ENCODE results near the gene FLNB.

Gene FLNB

DNA sequence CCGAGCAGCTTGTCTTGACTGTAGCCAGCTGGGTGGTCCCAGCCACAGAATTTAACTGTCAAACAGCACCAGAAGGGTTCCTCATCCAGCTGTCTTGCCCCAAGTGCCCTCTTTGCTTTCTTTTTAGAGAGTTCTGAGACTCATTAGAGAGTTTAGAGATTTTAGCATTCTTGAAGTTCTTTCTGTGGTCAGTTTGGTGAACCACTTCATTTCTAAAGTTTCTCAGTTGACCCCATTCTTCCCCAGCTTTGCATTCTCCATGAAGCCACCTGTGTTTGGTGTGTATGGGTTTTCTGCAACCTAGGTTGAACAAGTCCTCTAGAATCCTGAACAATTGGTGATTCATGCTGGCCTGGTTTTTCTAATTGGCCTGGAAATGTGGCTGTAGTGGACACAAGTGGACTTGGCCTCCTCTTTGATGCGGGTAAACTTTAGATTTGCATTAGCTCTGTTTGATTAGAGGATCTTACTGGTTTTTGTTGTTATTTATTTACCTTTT, 33.7 kb downstream of the FLNB start:
- in situ Hi-C loops (cut with HindIII; ENCODE audit: low sequenced_read_pairs): no loop called here
- no peak overlapping the region for H3K4me3 ChIP-seq (ENCODE audit: low read depth, low read length)
- DNase-seq (ENCODE audit: low read depth, low spot score): peak; percentile 95
- TF ChIP-seq, protein P1, sequence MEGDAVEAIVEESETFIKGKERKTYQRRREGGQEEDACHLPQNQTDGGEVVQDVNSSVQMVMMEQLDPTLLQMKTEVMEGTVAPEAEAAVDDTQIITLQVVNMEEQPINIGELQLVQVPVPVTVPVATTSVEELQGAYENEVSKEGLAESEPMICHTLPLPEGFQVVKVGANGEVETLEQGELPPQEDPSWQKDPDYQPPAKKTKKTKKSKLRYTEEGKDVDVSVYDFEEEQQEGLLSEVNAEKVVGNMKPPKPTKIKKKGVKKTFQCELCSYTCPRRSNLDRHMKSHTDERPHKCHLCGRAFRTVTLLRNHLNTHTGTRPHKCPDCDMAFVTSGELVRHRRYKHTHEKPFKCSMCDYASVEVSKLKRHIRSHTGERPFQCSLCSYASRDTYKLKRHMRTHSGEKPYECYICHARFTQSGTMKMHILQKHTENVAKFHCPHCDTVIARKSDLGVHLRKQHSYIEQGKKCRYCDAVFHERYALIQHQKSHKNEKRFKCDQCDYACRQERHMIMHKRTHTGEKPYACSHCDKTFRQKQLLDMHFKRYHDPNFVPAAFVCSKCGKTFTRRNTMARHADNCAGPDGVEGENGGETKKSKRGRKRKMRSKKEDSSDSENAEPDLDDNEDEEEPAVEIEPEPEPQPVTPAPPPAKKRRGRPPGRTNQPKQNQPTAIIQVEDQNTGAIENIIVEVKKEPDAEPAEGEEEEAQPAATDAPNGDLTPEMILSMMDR (IDR thresholded peaks at IDR 0.05; ENCODE audit: low read depth, low read length): no peak

DNA sequence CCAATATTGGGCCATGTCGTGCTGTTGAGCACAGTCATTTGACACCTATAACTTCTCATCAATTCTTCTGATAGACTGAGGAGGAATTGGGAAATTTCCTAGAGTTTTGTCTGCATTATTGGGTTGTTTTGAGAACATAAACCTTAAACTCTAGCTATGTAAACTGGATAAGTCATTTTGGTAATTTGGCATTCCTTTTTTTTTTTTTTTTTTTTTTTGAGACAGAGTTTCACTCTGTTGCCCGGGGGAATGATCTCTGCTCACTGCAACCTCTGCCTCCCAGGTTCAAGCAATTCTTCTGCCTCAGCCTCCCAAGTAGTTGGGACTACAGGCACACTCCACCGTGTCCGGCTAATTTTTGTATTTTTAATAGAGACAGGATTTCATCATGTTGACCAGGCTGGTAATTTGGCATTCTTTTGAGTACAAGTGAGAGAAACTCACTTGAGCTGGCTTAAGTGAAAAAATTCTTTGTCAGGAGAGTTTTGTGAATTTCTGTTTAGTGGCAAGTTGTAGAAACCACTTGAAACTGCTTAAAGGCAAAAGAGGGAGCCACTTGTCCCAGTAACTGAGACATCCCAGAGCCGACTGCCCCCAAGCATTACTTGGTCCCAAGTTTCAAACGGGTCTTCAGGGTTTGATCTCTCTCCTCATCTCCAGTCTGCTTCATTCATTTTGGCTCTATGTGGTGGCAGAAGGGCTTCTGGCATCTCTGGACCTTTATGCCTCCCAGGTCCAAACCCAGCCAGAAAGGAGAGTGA, 34.9 kb downstream of the FLNB start:
- TF ChIP-seq, protein P1 (IDR thresholded peaks at IDR 0.05; ENCODE audit: low read depth, low read length): no peak
- H3K4me3 ChIP-seq (ENCODE audit: low read depth, low read length): no peak overlapping the region
- DNase-seq (ENCODE audit: low read depth, low spot score): no peak
- in situ Hi-C loops (cut with HindIII; ENCODE audit: low sequenced_read_pairs): no loop called here

DNA sequence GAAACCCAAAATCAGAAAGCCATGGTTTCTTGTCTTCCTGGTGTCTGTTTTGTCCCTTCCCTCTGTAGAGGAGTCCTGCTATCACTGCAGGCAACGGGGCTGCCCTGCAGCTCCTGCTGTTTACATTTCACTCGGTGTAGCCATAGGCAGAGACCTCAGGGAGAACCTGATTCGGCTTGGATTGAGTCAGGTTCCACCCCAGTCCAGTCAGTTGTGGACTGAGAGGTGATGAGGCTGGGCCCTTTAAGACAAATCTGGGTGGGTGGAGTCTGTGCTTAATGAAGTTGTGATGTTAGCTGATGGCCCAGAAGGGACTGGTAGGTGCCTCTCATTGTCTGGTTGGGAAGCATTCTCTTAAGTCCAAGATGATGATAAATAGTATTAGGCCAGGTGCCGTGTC, 35.7 kb downstream of the FLNB start:
- in situ Hi-C loops (cut with HindIII; ENCODE audit: low sequenced_read_pairs): no loop called here
- TF ChIP-seq, protein P1 (IDR thresholded peaks at IDR 0.05; ENCODE audit: low read depth, low read length): no peak
- no peak overlapping the region for H3K4me3 ChIP-seq (ENCODE audit: low read depth, low read length)
- no peak for DNase-seq (ENCODE audit: low read depth, low spot score)

DNA sequence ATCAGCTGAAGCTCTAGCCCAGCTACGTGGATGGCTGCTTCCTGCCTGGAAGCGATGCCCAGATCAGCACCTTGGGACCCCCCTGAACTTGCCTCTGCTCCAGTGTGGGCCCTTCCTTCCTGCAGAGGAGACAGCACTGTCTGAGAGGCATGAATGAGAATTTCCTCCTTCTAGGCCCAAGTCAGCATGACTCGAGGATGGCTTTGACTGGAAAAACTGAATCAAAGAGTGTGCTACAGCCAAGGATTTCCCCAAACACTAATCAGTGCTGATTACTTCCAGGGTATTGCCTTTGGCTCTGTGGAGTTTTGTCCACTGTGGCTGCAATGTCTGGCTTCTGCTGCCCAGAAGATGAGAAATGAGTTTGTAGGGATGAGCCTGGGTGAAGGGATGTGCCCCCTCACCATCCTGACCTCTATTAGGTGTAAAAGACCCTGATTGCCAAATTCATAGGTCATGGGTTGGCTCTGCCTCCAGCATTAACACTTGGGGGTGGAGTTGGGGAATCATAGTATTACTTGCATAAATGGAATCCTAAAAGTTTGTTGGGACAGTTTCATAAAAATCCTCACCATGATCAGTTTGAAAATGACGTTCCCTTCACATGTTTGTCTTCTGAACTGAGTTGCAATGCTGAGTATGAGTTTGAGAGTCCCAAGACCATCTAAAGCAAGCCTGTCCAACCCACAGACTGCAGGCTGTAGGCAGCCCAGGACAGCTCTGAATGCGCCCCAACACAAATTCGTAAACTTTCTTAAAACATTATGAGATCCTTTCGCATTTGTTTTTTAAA, 36.7 kb downstream of the FLNB start:
- in situ Hi-C loops (cut with HindIII; ENCODE audit: low sequenced_read_pairs): no loop called here
- no peak for DNase-seq (ENCODE audit: low read depth, low spot score)
- TF ChIP-seq, protein P1 (IDR thresholded peaks at IDR 0.05; ENCODE audit: low read depth, low read length): no peak
- H3K4me3 ChIP-seq (ENCODE audit: low read depth, low read length): no peak overlapping the region

DNA sequence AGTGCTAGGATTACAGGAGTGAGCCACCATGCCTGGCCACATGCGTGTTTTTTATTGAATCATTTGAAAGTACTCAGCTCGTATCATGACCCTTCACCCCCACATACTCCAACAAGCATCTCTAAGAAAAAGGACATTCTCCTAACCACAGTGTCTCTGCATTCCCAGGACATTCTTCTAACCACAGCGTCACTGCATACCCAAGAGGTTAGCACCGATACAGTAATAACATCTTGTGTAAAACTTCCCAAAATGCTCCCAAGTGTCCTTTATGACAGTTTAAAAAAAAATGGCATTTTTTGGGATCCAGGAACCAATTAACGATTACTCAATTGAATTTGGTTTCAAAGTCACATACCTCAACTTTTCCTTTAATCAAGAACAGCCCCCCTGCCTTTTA, 39.6 kb downstream of the FLNB start:
- peak; percentile 89 for DNase-seq (ENCODE audit: low read depth, low spot score)
- TF ChIP-seq, protein P1 (IDR thresholded peaks at IDR 0.05; ENCODE audit: low read depth, low read length): no peak
- in situ Hi-C loops (cut with HindIII; ENCODE audit: low sequenced_read_pairs): no loop called here
- no peak overlapping the region for H3K4me3 ChIP-seq (ENCODE audit: low read depth, low read length)

DNA sequence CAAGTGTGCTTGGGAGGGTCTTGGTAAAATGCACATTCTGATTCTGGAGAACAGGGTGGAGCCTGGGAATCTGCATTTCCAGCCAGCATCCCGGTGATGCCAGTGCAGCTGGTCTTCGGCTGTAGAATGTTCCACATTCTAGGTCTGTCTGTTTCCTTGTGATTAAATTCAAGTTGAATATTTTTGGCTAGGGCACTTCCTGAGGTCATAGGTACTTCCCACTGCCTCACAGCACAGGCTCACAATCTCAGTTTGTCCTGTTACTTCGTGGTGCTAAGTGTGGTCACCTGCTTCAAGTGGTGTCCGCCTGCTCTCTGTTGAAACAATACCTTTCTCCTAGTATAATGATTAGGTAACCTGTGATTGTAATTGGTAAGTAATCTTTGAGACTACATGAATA, 40.1 kb downstream of the FLNB start:
- in situ Hi-C loops (cut with HindIII; ENCODE audit: low sequenced_read_pairs): no loop called here
- TF ChIP-seq, protein P1 (IDR thresholded peaks at IDR 0.05; ENCODE audit: low read depth, low read length): no peak
- peak; percentile 39 for DNase-seq (ENCODE audit: low read depth, low spot score)
- no peak overlapping the region for H3K4me3 ChIP-seq (ENCODE audit: low read depth, low read length)

All from astrocyte of the spinal cord (primary cell).